HEK293 (cell line): Measurements from ENCODE around the gene WRNIP1.

Experiments used
- CTCF ChIP-seq: fragments of 450-650 bp; formaldehyde crosslinking; IDR thresholded peaks from 2 replicates; pipeline ENCODE4 v1.5.1; 2016; ENCODE audit warnings: missing biosample characterization, missing genetic modification characterization
- HOXC10 ChIP-seq: sonication (generic); formaldehyde crosslinking; IDR thresholded peaks from 2 replicates; pipeline ENCODE4 v1.8.1; 2023; ENCODE audit warnings: mild to moderate bottlenecking, missing genetic modification reagents
- KLF16 ChIP-seq: fragments of 450-650 bp; formaldehyde crosslinking; IDR thresholded peaks from 2 replicates; pipeline ENCODE4 v1.5.1; 2017; ENCODE audit warnings: missing biosample characterization, missing genetic modification characterization
- ZNF133 ChIP-seq: fragments of 450-650 bp; formaldehyde crosslinking; IDR thresholded peaks from 2 replicates; pipeline ENCODE4 v1.5.1; 2016; ENCODE audit warnings: missing biosample characterization, missing genetic modification characterization
- ZNF221 ChIP-seq: fragments of 450-650 bp; formaldehyde crosslinking; IDR thresholded peaks from 2 replicates; pipeline ENCODE4 v1.5.1; 2017; ENCODE audit warnings: missing biosample characterization, missing genetic modification characterization, borderline replicate concordance
- ZNF280D ChIP-seq: fragments of 450-650 bp; formaldehyde crosslinking; IDR thresholded peaks from 2 replicates; pipeline ENCODE4 v1.5.1; 2016; ENCODE audit warnings: missing biosample characterization, missing genetic modification characterization
- ZNF561 ChIP-seq: fragments of 450-650 bp; IDR thresholded peaks from 2 replicates; pipeline ENCODE4 v1.5.1; 2018; ENCODE audit warnings: missing biosample characterization, missing genetic modification characterization, borderline replicate concordance
- ZNF777 ChIP-seq: fragments of 450-650 bp; formaldehyde crosslinking; IDR thresholded peaks from 2 replicates; pipeline ENCODE4 v1.5.1; 2017; ENCODE audit warnings: missing biosample characterization, missing genetic modification characterization, borderline replicate concordance

GRCh38 chr6:2753110-2753489 is 12.1 kb upstream of the WRNIP1 start:
- TF ChIP-seq ZNF221 (tag by site-specific recombination) (no peak), CTCF (no peak), KLF16 (tag by site-specific recombination) (no peak), ZNF133 (no peak), ZNF561 (tag by site-specific recombination) (no peak), HOXC10 (no peak), ZNF280D (tag by site-specific recombination) (no peak), ZNF777 (no peak)
